ENCODE measurements around the gene CDK13.

DNA sequence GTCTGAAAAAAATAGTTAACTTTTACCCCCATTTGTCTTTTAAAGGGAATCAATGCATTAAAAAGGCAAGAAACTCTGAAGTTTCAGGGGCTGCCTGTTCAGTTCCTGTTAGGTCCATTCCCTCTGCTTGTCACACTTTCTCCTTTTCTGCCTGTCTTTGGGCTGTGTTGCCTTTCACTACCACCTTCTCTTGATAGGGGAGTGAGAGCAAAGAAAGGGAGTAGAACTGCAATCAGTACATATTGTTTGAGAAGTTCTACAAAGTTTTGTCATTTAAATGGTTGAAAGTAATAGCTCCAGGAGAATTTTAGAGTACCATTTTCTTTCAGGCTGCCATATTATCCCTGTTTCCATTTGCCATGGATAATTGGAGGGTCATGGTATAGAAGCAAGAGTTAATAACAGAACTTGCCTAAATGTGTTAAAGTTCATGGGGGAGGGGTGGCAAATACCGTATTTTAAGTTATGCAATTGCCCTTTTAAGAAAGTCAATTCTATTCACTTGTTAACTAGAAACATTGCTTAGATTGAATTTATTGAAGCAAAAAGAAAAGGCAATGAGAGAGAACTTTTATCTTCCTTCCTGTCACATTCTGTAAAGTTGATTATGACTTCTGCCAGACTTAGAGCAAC lies 145.8 kb downstream of the CDK13 start:
- TF ChIP-seq POLR2A (IDR thresholded peaks at IDR 0.05; ENCODE audit: low read length) (no peak), GATA1 (IDR thresholded peaks at IDR 0.05; ENCODE audit: low read depth, low read length) (no peak)
